BLaER1 treated with 17β-estradiol and CSF1 and Interleukin-3, amounts not matched to agents 10 nM and 100 nM (cell line): ENCODE measurements around the gene TUBB6.

ENCODE experiments used
- H3K27ac ChIP-seq, 11 experiments: shearing (Covaris generic); formaldehyde crosslinking; 2 replicates each; pipeline ENCODE4 v1.8.1; 2022
- H3K27me3 ChIP-seq, 11 experiments: shearing (Covaris generic); formaldehyde crosslinking; 2 replicates each; pipeline ENCODE4 v1.8.1; 2022
- H3K36me3 ChIP-seq, 11 experiments: shearing (Covaris generic); formaldehyde crosslinking; 2 replicates each; pipeline ENCODE4 v1.8.1; 2022
- H3K4me1 ChIP-seq, 10 experiments: shearing (Covaris generic); formaldehyde crosslinking; 2 replicates each; pipeline ENCODE4 v1.8.1; 2022
- H3K4me2 ChIP-seq, 11 experiments: shearing (Covaris generic); formaldehyde crosslinking; 2 replicates each; pipeline ENCODE4 v1.8.1; 2022
- H3K4me3 ChIP-seq, 10 experiments: shearing (Covaris generic); formaldehyde crosslinking; 2 replicates each; pipeline ENCODE4 v1.8.1; 2022
- H3K9ac ChIP-seq, 11 experiments: shearing (Covaris generic); formaldehyde crosslinking; 2 replicates each; pipeline ENCODE4 v1.8.1; 2022
- H3K9me3 ChIP-seq, 11 experiments: shearing (Covaris generic); formaldehyde crosslinking; replicated peaks in 1 of 11; 2 replicates each; pipeline ENCODE4 v1.8.1; 2022
- H4K20me1 ChIP-seq, 11 experiments: shearing (Covaris generic); formaldehyde crosslinking; 2 replicates each; pipeline ENCODE4 v1.8.1; 2022
- Cebpa-rat ChIP-seq, 11 experiments: shearing (Covaris generic); IDR thresholded peaks; 2 replicates each; pipeline ENCODE4 v1.8.1; 2022

The TUBB6 gene

DNA sequence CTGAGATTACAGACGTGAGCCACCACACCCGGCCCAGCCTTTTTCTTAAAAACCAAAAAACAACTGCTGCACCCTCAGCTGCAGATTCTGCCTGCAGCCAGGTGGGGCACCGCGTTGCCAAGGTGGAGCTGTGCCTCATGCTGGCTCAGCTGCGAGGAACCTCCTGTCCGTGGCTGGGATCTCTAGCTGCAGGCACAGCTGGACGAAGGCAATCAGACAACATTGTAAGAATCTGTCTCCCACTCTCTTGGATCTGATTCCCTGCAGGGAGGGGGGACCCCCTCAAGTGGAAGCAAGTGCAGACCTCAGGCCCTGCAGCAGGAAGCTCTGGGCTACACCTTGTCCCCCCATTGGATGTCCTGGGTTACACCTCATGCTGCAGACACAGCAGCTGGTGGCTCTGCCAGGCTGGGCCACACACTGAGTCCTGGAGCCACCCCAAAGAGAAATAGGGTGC lies 29.8 kb upstream of the TUBB6 start:
- H4K20me1 ChIP-seq = no peaks in the 10 kb centered on the region
- no peak overlapping the region for H3K4me3 ChIP-seq
- H3K9me3 ChIP-seq = no peaks in the 10 kb centered on the region
- no peak for TF ChIP-seq Cebpa-rat (IDR thresholded peaks at IDR 0.05)
- peak overlapping the region in 2 of 11 experiments; percentile 8 to 23; a peak in 2 of 22 replicates for H3K27ac ChIP-seq
- peak overlapping the region; percentile 29 to 69 (median 50) for H3K4me2 ChIP-seq
- peak overlapping the region in 4 of 11 experiments; percentile 4 to 44 (median 22); a peak in 1 of 22 replicates for H3K9ac ChIP-seq
- no peaks in the 10 kb centered on the region for H3K36me3 ChIP-seq
- H3K27me3 ChIP-seq = no peaks in the 10 kb centered on the region
- H3K4me1 ChIP-seq = peaks cover 21 to 26% (median 23%) of the 10 kb centered on the region in 10 experiments

DNA sequence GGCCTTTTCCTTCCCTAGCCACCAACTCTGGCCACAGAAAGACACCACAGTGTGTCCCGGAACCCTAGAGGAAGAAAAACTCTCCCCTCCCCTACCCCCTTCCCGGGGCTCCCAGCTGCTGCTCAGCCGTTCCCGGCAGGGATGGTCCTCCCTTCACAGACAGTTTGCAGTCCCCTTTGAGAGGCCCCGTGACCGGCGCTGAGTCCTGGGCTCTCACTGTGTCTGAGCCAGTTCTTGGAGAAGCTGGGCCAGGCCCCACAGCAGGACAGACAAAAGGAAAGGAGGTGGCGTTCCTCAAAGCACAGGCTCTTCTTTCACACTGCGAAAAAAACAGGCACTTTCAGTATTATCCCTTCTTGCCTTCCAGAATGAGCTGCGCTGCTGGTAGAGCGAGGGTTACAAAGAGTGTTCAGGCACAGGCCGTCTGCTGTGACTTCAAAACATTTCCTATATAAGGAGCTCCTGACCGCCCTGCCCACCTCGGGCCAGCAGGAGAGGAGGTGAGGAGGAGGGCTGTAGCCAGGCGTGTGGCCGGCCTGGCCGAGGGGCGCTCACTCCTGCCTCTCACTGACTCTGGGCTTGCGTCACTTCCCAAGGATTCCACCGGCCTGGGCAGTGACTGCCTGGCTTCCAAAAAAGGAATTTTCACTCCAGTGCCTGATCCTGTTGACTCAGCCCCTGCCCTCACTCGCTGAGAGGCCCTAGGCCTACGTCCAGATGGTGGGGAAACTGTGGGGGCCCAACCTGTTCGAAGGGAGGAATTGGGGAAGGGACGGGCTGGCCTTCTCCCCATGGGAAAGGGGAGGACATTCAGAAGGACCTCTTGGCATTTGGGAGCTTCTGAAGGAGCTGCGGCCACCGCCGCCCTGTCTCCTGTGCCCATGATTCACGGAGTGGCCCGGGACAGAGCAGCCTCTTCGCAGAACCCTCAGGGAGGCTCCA lies 29.0 kb upstream of the TUBB6 start:
- TF ChIP-seq Cebpa-rat (IDR thresholded peaks at IDR 0.05) = no peak
- Histone ChIP-seq H3K4me2 (peak overlapping the region; percentile 29 to 69 (median 50)), H3K4me3 (no peak overlapping the region), H4K20me1 (no peaks in the 10 kb centered on the region), H3K27me3 (no peaks in the 10 kb centered on the region), H3K9ac (peak overlapping the region in 5 of 11 experiments; percentile 4 to 44 (median 27); a peak in 4 of 22 replicates), H3K4me1 (peaks cover 21 to 26% (median 23%) of the 10 kb centered on the region in 10 experiments), H3K27ac (peak overlapping the region in 5 of 11 experiments; percentile 8 to 30 (median 23); a peak in 4 of 22 replicates), H3K36me3 (no peaks in the 10 kb centered on the region), H3K9me3 (no peaks in the 10 kb centered on the region)

DNA sequence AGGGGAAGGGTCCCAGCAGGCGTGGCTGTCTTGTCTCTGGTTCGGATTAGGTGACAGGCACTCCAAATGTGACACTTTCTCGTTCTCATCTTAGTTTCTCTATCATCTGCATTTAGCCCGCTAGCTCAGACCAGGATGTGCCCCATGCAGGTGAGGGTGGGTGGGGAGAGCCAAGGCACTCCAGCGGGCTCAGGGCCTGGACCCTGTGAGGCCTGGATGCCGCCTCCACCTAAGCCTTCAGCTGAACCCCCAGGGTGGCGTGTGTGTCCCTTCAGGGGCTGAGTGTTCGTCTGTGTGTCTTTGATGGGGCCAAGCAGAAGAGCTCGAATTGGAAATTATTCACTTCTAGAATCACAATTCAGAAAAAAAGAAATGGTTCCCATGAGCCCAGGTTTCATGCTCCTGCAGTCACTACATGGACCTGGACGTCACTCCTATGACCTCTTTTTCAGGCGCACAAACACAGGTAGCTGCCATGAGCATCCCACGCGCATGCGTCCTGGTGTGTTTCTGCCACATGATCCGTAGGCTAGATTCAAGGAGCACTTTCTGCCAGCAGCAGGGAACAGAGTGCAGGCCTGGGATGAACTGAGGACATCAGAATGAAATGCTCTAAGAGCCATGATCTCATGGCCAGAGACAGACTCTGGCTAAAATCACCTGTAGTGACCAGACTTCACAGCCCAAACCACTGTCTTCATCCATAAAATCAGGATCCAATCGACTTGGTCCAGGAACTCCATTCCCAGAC lies 28.1 kb upstream of the TUBB6 start:
- no peak overlapping the region for H3K9ac ChIP-seq
- H3K4me2 ChIP-seq = no peak overlapping the region
- H3K4me3 ChIP-seq = no peak overlapping the region

DNA sequence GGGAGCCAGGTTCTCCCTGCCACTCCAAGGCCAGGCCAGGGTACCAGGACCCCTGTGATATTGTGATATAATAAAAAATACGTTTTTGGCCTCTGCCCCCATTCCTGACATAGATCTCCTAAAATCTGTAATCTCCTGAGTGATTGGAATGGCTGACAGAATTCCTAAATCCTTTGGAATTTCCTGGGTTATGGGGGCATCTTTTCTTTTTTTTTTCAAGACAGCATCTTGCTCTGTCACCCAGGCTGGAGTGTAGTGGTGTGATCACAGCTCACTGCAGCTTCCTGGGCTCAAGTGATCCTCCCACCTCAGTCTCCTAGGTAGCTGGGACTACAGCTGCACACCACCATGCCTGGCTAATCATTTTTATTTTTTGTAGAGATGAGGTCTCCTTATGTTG lies 26.2 kb upstream of the TUBB6 start:
- Histone ChIP-seq H3K4me2 (no peak overlapping the region), H4K20me1 (no peaks in the 10 kb centered on the region), H3K4me1 (peaks cover 11 to 16% (median 16%) of the 10 kb centered on the region in 10 experiments), H3K27me3 (no peaks in the 10 kb centered on the region), H3K4me3 (no peak overlapping the region), H3K9ac (no peak overlapping the region), H3K9me3 (no peaks in the 10 kb centered on the region), H3K36me3 (no peaks in the 10 kb centered on the region), H3K27ac (no peak overlapping the region)
- TF ChIP-seq Cebpa-rat (IDR thresholded peaks at IDR 0.05) = no peak

More for the DNA sequence above, 28.1 kb upstream of the TUBB6 start:
- Histone ChIP-seq H4K20me1 (no peaks in the 10 kb centered on the region), H3K36me3 (no peaks in the 10 kb centered on the region), H3K27ac (no peak overlapping the region), H3K27me3 (no peaks in the 10 kb centered on the region), H3K4me1 (peaks cover 19 to 24% (median 22%) of the 10 kb centered on the region in 10 experiments), H3K9me3 (no peaks in the 10 kb centered on the region)
- no peak for TF ChIP-seq Cebpa-rat (IDR thresholded peaks at IDR 0.05)

DNA sequence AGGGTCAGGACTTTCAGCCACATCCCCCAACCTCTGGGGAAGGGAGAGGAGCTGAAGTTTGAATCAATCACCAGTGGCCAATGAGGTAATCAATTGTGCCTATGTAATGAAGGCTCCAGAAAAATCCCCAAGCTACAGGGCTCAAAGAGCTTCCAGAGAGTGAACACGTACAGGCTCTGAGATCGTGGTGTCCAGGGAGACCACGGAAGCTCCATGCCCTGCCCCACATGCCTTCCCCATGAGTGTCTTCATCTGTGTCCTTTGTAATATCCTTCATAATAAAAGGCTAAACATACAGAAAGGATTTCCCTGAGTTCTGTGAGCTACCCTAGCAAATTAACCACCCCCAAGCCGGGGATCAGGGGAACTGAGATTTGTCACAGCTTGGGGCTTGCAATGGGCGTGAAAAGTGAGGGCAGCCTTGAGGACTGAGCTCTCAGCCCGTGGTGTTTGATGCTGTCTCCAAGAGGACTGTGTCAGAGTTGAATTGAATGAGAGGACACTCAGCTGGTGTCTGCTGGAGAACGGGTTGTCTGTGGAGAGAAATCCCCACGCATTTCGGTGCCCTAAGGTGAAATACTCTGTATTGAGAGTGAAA lies 25.5 kb upstream of the TUBB6 start:
- Histone ChIP-seq H3K4me2 (no peak overlapping the region), H3K4me3 (no peak overlapping the region), H3K36me3 (no peaks in the 10 kb centered on the region), H3K9me3 (no peaks in the 10 kb centered on the region), H3K9ac (no peak overlapping the region), H3K27ac (no peak overlapping the region), H3K27me3 (no peaks in the 10 kb centered on the region), H3K4me1 (peaks cover 11 to 16% (median 16%) of the 10 kb centered on the region in 10 experiments), H4K20me1 (no peaks in the 10 kb centered on the region)
- TF ChIP-seq Cebpa-rat (IDR thresholded peaks at IDR 0.05) = no peak

DNA sequence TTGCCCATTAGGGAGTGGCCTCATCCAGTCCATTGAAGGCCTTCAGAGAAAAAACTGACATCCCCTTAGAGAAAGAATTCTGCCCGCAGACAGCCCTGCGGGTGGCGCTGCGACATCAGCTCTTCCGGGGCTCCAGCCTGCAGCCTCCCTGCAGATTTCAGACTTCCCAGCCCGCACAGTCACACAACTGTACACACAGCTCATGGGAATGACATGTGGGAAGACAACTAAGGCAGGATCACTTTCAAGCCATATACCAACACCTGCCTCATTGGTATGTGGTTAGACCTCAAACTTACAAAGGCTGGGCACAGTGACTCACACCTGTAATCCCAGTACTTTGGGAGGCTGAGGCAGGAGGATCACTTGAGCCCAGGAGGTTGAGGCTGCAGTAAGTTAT lies 24.8 kb upstream of the TUBB6 start:
- H3K4me1 ChIP-seq = peaks cover 6 to 12% (median 9%) of the 10 kb centered on the region in 10 experiments
- no peak overlapping the region for H3K4me3 ChIP-seq
- no peak for TF ChIP-seq Cebpa-rat (IDR thresholded peaks at IDR 0.05)
- no peak overlapping the region for H3K27ac ChIP-seq
- no peak overlapping the region for H3K4me2 ChIP-seq
- no peaks in the 10 kb centered on the region for H3K36me3 ChIP-seq
- no peaks in the 10 kb centered on the region for H4K20me1 ChIP-seq
- no peaks in the 10 kb centered on the region for H3K9me3 ChIP-seq
- no peak overlapping the region for H3K9ac ChIP-seq
- no peaks in the 10 kb centered on the region for H3K27me3 ChIP-seq

DNA sequence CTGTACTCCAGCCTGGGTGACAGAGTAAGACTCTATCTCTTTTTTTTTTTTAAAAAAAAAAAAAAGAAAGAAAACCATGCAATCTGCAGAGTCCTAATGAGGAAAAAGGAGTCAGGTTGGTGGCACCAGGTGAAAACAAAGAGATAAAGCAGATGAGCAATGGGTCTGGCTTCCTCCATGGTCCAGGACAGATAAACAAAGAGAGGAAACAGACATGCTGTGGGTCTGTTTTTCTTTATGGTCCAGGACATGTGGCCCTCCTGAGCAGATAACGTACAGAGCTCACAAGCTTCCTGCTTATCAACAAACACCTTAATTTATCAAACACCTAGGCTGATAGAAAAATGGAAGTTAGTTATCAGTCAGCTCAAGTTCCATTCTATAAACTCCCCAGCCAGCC lies 24.4 kb upstream of the TUBB6 start:
- Histone ChIP-seq H3K4me2 (no peak overlapping the region), H3K4me1 (peaks cover 2 to 8% (median 5%) of the 10 kb centered on the region in 10 experiments)

DNA sequence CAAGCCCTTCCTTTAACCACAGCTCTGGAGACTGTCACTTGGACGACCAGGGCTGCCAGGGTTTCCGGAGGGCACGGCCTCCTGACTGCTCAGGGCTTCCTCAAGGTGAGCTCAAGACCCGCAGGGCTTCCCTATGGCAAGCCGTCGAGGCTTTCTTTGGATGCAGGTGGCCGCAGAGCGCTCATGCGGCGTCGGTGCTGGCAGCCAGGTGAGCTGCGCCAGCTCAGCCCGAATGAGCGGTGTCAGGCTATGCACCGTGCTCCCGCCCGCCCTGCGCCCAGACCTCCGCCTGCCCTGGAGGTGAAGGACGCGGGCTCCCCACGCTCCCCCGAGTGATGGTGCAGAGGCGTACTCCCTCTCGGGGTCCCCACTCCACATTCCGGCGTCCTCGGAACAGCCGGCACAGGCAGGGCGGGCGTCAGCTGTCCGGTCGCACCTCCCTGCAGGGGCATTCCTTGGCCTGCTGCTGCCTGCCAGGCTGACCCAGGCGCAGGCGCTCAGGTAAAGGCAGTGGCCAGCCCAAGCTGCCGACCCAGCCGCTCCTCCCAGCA lies 20.8 kb upstream of the TUBB6 start:
- Histone ChIP-seq H4K20me1 (no peaks in the 10 kb centered on the region), H3K4me2 (no peak overlapping the region), H3K4me1 (peaks cover 0 to 19% (median 12%) of the 10 kb centered on the region in 10 experiments; a peak in 13 of 20 replicates), H3K9ac (no peak overlapping the region), H3K27me3 (no peaks in the 10 kb centered on the region), H3K4me3 (no peak overlapping the region), H3K9me3 (no peaks in the 10 kb centered on the region), H3K36me3 (no peaks in the 10 kb centered on the region), H3K27ac (no peak overlapping the region)
- TF ChIP-seq Cebpa-rat (IDR thresholded peaks at IDR 0.05) = no peak

More for the DNA sequence above, 24.4 kb upstream of the TUBB6 start:
- Histone ChIP-seq H3K9ac (no peak overlapping the region), H4K20me1 (no peaks in the 10 kb centered on the region), H3K4me3 (no peak overlapping the region), H3K27me3 (no peaks in the 10 kb centered on the region), H3K9me3 (no peaks in the 10 kb centered on the region), H3K27ac (no peak overlapping the region), H3K36me3 (no peaks in the 10 kb centered on the region)
- no peak for TF ChIP-seq Cebpa-rat (IDR thresholded peaks at IDR 0.05)
